ENCODE measurements around the gene VIL1. TPM values are rescaled to one million over a fixed set of nuclear protein-coding genes. Genes with fewer than 3 reads are reported as not detected.
A peak's percentile ranks its signal among the peaks of the same experiment; 100 is the strongest.

The VIL1 gene
- total and polyA plus RNA-seq, 2 of the 13 experiments (the other 11 are each of a cell fraction or from before 2014, with no cell fraction given): 287 to 301 TPM

GRCh38 chr2:218444692-218445357, 25.9 kb downstream of the VIL1 start (continued):
- 0 out of 2 replicates have a peak, but pooled peaks have one; percentile 24 for TF ChIP-seq E2F1 (CRISPR knock-in tag; IDR thresholded peaks at IDR 0.05)
- TF ChIP-seq CREB1 (IDR thresholded peaks at IDR 0.05): no peak
- TF ChIP-seq CREB1 (CRISPR knock-in tag; IDR thresholded peaks at IDR 0.05): peak; percentile 80
- TF ChIP-seq ATF4 (CRISPR knock-in tag; IDR thresholded peaks at IDR 0.05): no peak; a peak in 1 of 4 replicates
- peak; percentile 90 for TF ChIP-seq NR2C2 (CRISPR knock-in tag; IDR thresholded peaks at IDR 0.05; ENCODE audit: borderline replicate concordance)
- peak; percentile 94; the same call in 1 of the 2 replicates for TF ChIP-seq ZNF414 (CRISPR knock-in tag; IDR thresholded peaks at IDR 0.05)
- peak; percentile 91; the same call in 1 of the 2 replicates for TF ChIP-seq SALL2 (CRISPR knock-in tag; IDR thresholded peaks at IDR 0.05)
- peak; percentile 83; the same call in 1 of the 2 replicates for TF ChIP-seq YEATS2 (CRISPR knock-in tag; IDR thresholded peaks at IDR 0.05; ENCODE audit: borderline replicate concordance)
- TF ChIP-seq ZNF558 (CRISPR knock-in tag; IDR thresholded peaks at IDR 0.05; ENCODE audit: borderline replicate concordance): peak; percentile 28; the same call in 1 of the 2 replicates
- TF ChIP-seq GPN1 (CRISPR knock-in tag; IDR thresholded peaks at IDR 0.05; ENCODE audit: borderline replicate concordance): no peak
- TF ChIP-seq ZNF333 (CRISPR knock-in tag; IDR thresholded peaks at IDR 0.05; ENCODE audit: borderline replicate concordance): 0 out of 2 replicates have a peak, but pooled peaks have one; percentile 53
- TF ChIP-seq ZUFSP (CRISPR knock-in tag; IDR thresholded peaks at IDR 0.05; ENCODE audit: borderline replicate concordance): no peak
- TF ChIP-seq NR2F1 (CRISPR knock-in tag; IDR thresholded peaks at IDR 0.05): peak; percentile 67 to 70; a peak in 2 of 4 replicates
- TF ChIP-seq NAIF1 (CRISPR knock-in tag; IDR thresholded peaks at IDR 0.05; ENCODE audit: borderline replicate concordance): peak; percentile 34; the same call in 1 of the 2 replicates
- TF ChIP-seq ZNF547 (CRISPR knock-in tag; IDR thresholded peaks at IDR 0.05): peak; percentile 69; the same call in 1 of the 2 replicates
- TF ChIP-seq ZSCAN31 (CRISPR knock-in tag; IDR thresholded peaks at IDR 0.05; ENCODE audit: low read depth): no peak; the same call in 1 of the 2 replicates
- TF ChIP-seq MXI1 (IDR thresholded peaks at IDR 0.05; ENCODE audit: borderline replicate concordance, low read depth, low read length): peak; percentile 96; the same call in 2 of the 3 replicates
- no peak for TF ChIP-seq HMGA1 (CRISPR knock-in tag; conservative IDR thresholded peaks at IDR 0.05)
- peak; percentile 91 for TF ChIP-seq ELF1 (CRISPR knock-in tag; IDR thresholded peaks at IDR 0.05)
- peak; percentile 100 for TF ChIP-seq PAXIP1 (CRISPR knock-in tag; conservative IDR thresholded peaks at IDR 0.05)

All from HepG2 (cell line).